H1 (cell line): ENCODE measurements around the gene TCP11. TPM values are rescaled to one million over a fixed set of nuclear protein-coding genes. Genes with fewer than 3 reads are reported as not detected.

ENCODE experiments used
- CTCF ChIA-PET: fragments of 300-600 bp; sonication (Branson Sonifier 250); formaldehyde crosslinking; loops from one replicate; lab custom pipeline; 2021; ENCODE audit not compliant: partially characterized antibody; lab: Charles Lee
- POLR2A ChIA-PET: fragments of 300-600 bp; sonication (Branson Sonifier 250); formaldehyde crosslinking; loops from one replicate; lab custom pipeline; 2021; ENCODE audit warnings: inconsistent platforms; ENCODE audit not compliant: partially characterized antibody; lab: Charles Lee
- DNase-seq, 2 experiments: peaks; one replicate each; pipeline versions ENCODE4 v3.0.0 to v3.0.0-alpha.2; 2010 to 2022; ENCODE audit warnings: low spot score in 2 of 2, low read depth in 1 of 2, mixed read lengths in 1 of 2
- FAIRE-seq: peaks from 2 replicates; lab custom pipeline; 2011; peaks lifted over from hg19 to GRCh38; lab: Jason Lieb, UNC
- H2AFZ ChIP-seq: 2 replicates; pipeline ENCODE4 v1.8.1; 2012; ENCODE audit warnings: low read length, inconsistent platforms
- H2AK5ac ChIP-seq: 2 replicates; pipeline ENCODE4 v1.6.1; 2013; ENCODE audit warnings: low read depth, low read length
- H2BK120ac ChIP-seq: replicated peaks from 2 replicates; pipeline ENCODE3; 2013; ENCODE audit warnings: low read depth, low read length, inconsistent platforms
- H2BK12ac ChIP-seq: 2 replicates; pipeline ENCODE4 v1.6.1; 2013; ENCODE audit warnings: low read depth, low read length
- H2BK15ac ChIP-seq: 2 replicates; pipeline ENCODE4 v1.6.1; 2013; ENCODE audit warnings: low read length
- H2BK20ac ChIP-seq: 2 replicates; pipeline ENCODE4 v1.6.1; 2013; ENCODE audit warnings: low read length
- H2BK5ac ChIP-seq: 2 replicates; pipeline ENCODE4 v1.6.1; 2013; ENCODE audit warnings: low read depth, low read length
- H3K14ac ChIP-seq: 2 replicates; pipeline ENCODE4 v1.6.1; 2013; ENCODE audit warnings: inconsistent platforms; ENCODE audit not compliant: insufficient read length
- H3K18ac ChIP-seq: 2 replicates; pipeline ENCODE4 v1.6.1; 2013; ENCODE audit warnings: low read length; ENCODE audit errors: extremely low read depth
- H3K23ac ChIP-seq: 2 replicates; pipeline ENCODE4 v1.6.1; 2013; ENCODE audit warnings: inconsistent platforms; ENCODE audit not compliant: insufficient read length
- H3K23me2 ChIP-seq: 2 replicates; pipeline ENCODE4 v1.6.1; 2013; ENCODE audit warnings: low read depth, low read length
- H3K27ac ChIP-seq: 2 replicates; pipeline ENCODE4 v1.6.1; 2011; ENCODE audit warnings: low read depth, low read length, inconsistent platforms
- H3K27me3 ChIP-seq, 4 experiments: replicated peaks in 1 of 4; 1 replicate in 1 of 4; 2 replicates in 3 of 4; pipeline versions ENCODE4 v1.6.1 to v1.8.1; 2011 to 2013; ENCODE audit warnings: low read length in 3 of 4, mild to moderate bottlenecking in 3 of 4, inconsistent platforms in 2 of 4, mixed read lengths in 2 of 4, moderate library complexity in 1 of 4; ENCODE audit not compliant: control insufficient read depth in 3 of 4, insufficient read depth in 3 of 4; ENCODE audit errors: extremely low read depth in 1 of 4
- H3K36me3 ChIP-seq, 4 experiments: 2 replicates each; pipeline versions ENCODE4 v1.6.1 to v1.8.1; 2011 to 2013; ENCODE audit warnings: mild to moderate bottlenecking in 4 of 4, low read length in 3 of 4, moderate library complexity in 2 of 4, control low read depth in 1 of 4, inconsistent platforms in 1 of 4; ENCODE audit not compliant: insufficient read depth in 4 of 4, control insufficient read depth in 2 of 4
- H3K4ac ChIP-seq: replicated peaks from 2 replicates; pipeline ENCODE3; 2013; ENCODE audit warnings: low read length, low read depth, mixed read lengths, inconsistent platforms; ENCODE audit not compliant: insufficient read length
- H3K4me1 ChIP-seq, 4 experiments: replicated peaks in 1 of 4; 1 replicate in 1 of 4; 2 replicates in 3 of 4; pipeline versions ENCODE4 v1.6.1 to v1.8.1; 2011 to 2013; ENCODE audit warnings: low read length in 3 of 4, inconsistent platforms in 2 of 4, mixed read lengths in 1 of 4; ENCODE audit not compliant: insufficient read depth in 4 of 4, control insufficient read depth in 3 of 4
- H3K4me2 ChIP-seq, 2 experiments: 2 replicates each; pipeline versions ENCODE4 v1.6.1 to v1.8.1; 2011 to 2013; ENCODE audit warnings: low read depth in 2 of 2, low read length in 2 of 2, control low read depth in 1 of 2, inconsistent platforms in 1 of 2, mild to moderate bottlenecking in 1 of 2; ENCODE audit not compliant: insufficient read depth in 1 of 2
- H3K4me3 ChIP-seq, 4 experiments: fragments of 200-600, 300-600 bp in 1 of 4; sonication (generic), shearing (Covaris generic), sonication (Bioruptor Twin) in 1 of 4; 2 replicates each; pipeline versions ENCODE4 v1.5.1 to v1.8.1; 2011 to 2016; ENCODE audit warnings: low read length in 4 of 4, low read depth in 3 of 4, control low read depth in 2 of 4, inconsistent platforms in 2 of 4, mild to moderate bottlenecking in 2 of 4, mixed read lengths in 1 of 4, moderate library complexity in 1 of 4; ENCODE audit not compliant: insufficient read depth in 2 of 4; ENCODE audit errors: extremely low read depth in 1 of 4
- H3K56ac ChIP-seq: replicated peaks from 2 replicates; pipeline ENCODE3; 2013; ENCODE audit warnings: low read depth, mild to moderate bottlenecking, mixed read lengths, low read length, inconsistent platforms; ENCODE audit not compliant: insufficient read length
- H3K79me1 ChIP-seq: 2 replicates; pipeline ENCODE4 v1.6.1; 2013; ENCODE audit warnings: low read depth, low read length, control low read depth
- H3K79me2 ChIP-seq, 2 experiments: 2 replicates each; pipeline versions ENCODE4 v1.6.1 to v1.8.1; 2012 to 2013; ENCODE audit warnings: low read length in 2 of 2, mild to moderate bottlenecking in 2 of 2, inconsistent platforms in 1 of 2; ENCODE audit not compliant: insufficient read depth in 2 of 2, control insufficient read depth in 1 of 2
- H3K9ac ChIP-seq, 4 experiments: replicated peaks in 1 of 4; 1 replicate in 1 of 4; 2 replicates in 3 of 4; pipeline versions ENCODE4 v1.6.1 to v1.8.1; 2011 to 2013; ENCODE audit warnings: low read depth in 3 of 4, low read length in 3 of 4, control low read depth in 2 of 4, mild to moderate bottlenecking in 2 of 4, moderate library complexity in 2 of 4, inconsistent platforms in 1 of 4; ENCODE audit errors: extremely low read depth in 1 of 4
- H3K9me3 ChIP-seq, 2 experiments: 2 replicates each; pipeline versions ENCODE4 v1.6.1 to v1.8.1; 2012 to 2013; ENCODE audit warnings: mild to moderate bottlenecking in 2 of 2, moderate library complexity in 2 of 2, control low read depth in 1 of 2, inconsistent platforms in 1 of 2, low read depth in 1 of 2, low read length in 1 of 2, mixed read lengths in 1 of 2; ENCODE audit not compliant: insufficient read depth in 2 of 2
- H4K20me1 ChIP-seq, 2 experiments: replicated peaks in 1 of 2; 2 replicates each; pipeline versions ENCODE3 to v1.8.1; 2011 to 2013; ENCODE audit warnings: inconsistent platforms in 2 of 2, low read length in 2 of 2, mild to moderate bottlenecking in 1 of 2; ENCODE audit not compliant: insufficient read depth in 2 of 2, control insufficient read depth in 1 of 2
- H4K5ac ChIP-seq: 2 replicates; pipeline ENCODE4 v1.6.1; 2013; ENCODE audit warnings: low read length, low read depth, mixed read lengths, inconsistent platforms; ENCODE audit not compliant: insufficient read length
- H4K8ac ChIP-seq: 2 replicates; pipeline ENCODE4 v1.8.0; 2013; ENCODE audit warnings: mild to moderate bottlenecking, moderate library complexity, low read length, inconsistent platforms; ENCODE audit not compliant: insufficient read depth; ENCODE audit errors: extremely low read depth
- H4K91ac ChIP-seq: replicated peaks from 2 replicates; pipeline ENCODE3; 2013; ENCODE audit warnings: low read length, mixed read lengths, inconsistent platforms; ENCODE audit not compliant: insufficient read length
- CBX5 ChIP-seq: fragments of 300-800, 300-1000 bp; sonication (generic); IDR thresholded peaks from 2 replicates; pipeline ENCODE4 v1.7.1; 2016; ENCODE audit warnings: antibody characterized with exemption, low read length, low read depth
- CHD2 ChIP-seq: IDR thresholded peaks from 2 replicates; pipeline ENCODE4 v1.6.1; 2012; ENCODE audit warnings: low read length, improper control_type of control experiment
- EP300 ChIP-seq, 2 experiments: IDR thresholded peaks; 1 replicate in 1 of 2; 2 replicates in 1 of 2; pipeline ENCODE4 v1.6.1; 2011 to 2012; ENCODE audit warnings: low read depth in 2 of 2, low read length in 2 of 2, mild to moderate bottlenecking in 2 of 2, borderline replicate concordance in 1 of 2, inconsistent platforms in 1 of 2, moderate library complexity in 1 of 2
- FOSL1 ChIP-seq: IDR thresholded peaks from 2 replicates; pipeline ENCODE4 v1.6.1; 2011; ENCODE audit warnings: mild to moderate bottlenecking, low read depth, low read length, moderate library complexity; ENCODE audit not compliant: insufficient read depth
- RXRA ChIP-seq: IDR thresholded peaks from 2 replicates; pipeline ENCODE4 v1.6.1; 2011; ENCODE audit warnings: low read depth, mild to moderate bottlenecking, low read length, moderate library complexity; ENCODE audit not compliant: insufficient read depth
- SAP30 ChIP-seq: fragments of 300-600 bp; sonication (generic); IDR thresholded peaks from 2 replicates; pipeline ENCODE4 v1.7.1; 2012; ENCODE audit warnings: low read length, moderate library complexity, mild to moderate bottlenecking, inconsistent platforms; ENCODE audit not compliant: insufficient read depth, insufficient replicate concordance
- SIN3A ChIP-seq, 2 experiments: IDR thresholded peaks in 1 of 2; conservative IDR thresholded peaks in 1 of 2; 2 replicates each; pipeline ENCODE4 v1.6.1; 2011 to 2012; ENCODE audit warnings: low read length in 2 of 2, improper control_type of control experiment in 1 of 2, low read depth in 1 of 2, mild to moderate bottlenecking in 1 of 2
- SRF ChIP-seq: IDR thresholded peaks from 2 replicates; pipeline ENCODE4 v1.6.1; 2011; ENCODE audit warnings: mild to moderate bottlenecking, low read depth, low read length, moderate library complexity
- WGBS, 2 experiments: shearing (Covaris generic) in 1 of 2; methylation state at CpG; one replicate each; pipeline versions ENCODE4 v1.1.6 to v1.1.7; 2013 to 2015; ENCODE audit warnings: low lambda C conversion rate in 2 of 2, mixed read lengths in 2 of 2, inconsistent platforms in 1 of 2, low coverage in 1 of 2, missing lambda C conversion rate in 1 of 2; ENCODE audit not compliant: insufficient replicate concordance in 2 of 2, insufficient coverage in 1 of 2, insufficient read length in 1 of 2; ENCODE audit errors: extremely low coverage in 1 of 2, missing lambda C conversion rate in 1 of 2; 5-methylcytosine and 5-hydroxymethylcytosine counted together
- polyA plus RNA-seq, 7 experiments: library from polyadenylated mRNA; depleted of rRNA in 3 of 7; stranded (reverse) in 5 of 7; unstranded in 2 of 7; fragments of >200 nt in 5 of 7; fragments of 200-250 nt in 2 of 7; gene quantifications; 1 replicate in 5 of 7; 2 replicates in 1 of 7; 4 replicates in 1 of 7; pipeline versions ENCODE4 v1.2.1 to v1.2.3, GENCODE V29; 2011 to 2013; ENCODE audit warnings: missing spikeins in 2 of 7, mixed read lengths in 2 of 7
- total RNA-seq: library from RNA; stranded (reverse); fragmentation: NEBNext Ultra II Directional; extraction: Animal tissue kit (Norgen Biotek cat#: 25700); gene quantifications from 2 replicates; pipeline ENCODE4 v1.2.1, GENCODE V29; 2021

Gene TCP11
- total and polyA plus RNA-seq, 2 of the 8 experiments (the other 6 are each of a cell fraction or from before 2014, with no cell fraction given): 0.11 TPM; not detected in 1

- Histone ChIP-seq H3K23me2 (no peaks in the 10 kb centered on the region), H3K79me1 (no peaks in the 10 kb centered on the region), H4K5ac (no peak overlapping the region), H3K79me2 (no peaks in the 10 kb centered on the region), H2BK20ac (no peak overlapping the region), H2AFZ (no peak overlapping the region), H3K14ac (no peak overlapping the region), H4K20me1 (no peaks in the 10 kb centered on the region), H3K4me2 (no peak overlapping the region), H3K18ac (no peak overlapping the region), H3K36me3 (no peaks in the 10 kb centered on the region), H3K9ac (no peak overlapping the region), H3K27me3 (peaks cover 0 to 4% (median 0%) of the 10 kb centered on the region in 4 experiments; a peak in 4 of 7 replicates)
- no peak for FAIRE-seq
- WGBS, 2 experiments: 72% methylated on average over 5 of the region's 5 CpGs; no CpG with 5 or more reads in 1 of the 2 experiments
- POLR2A ChIA-PET: interaction anchor here (1.2 to 3.7 kb wide), 3 partner anchors 10 to 52 kb away, joined by 5 to 9 read pairs (median 6); no protein-coding TSS in a partner anchor
- CTCF ChIA-PET: interaction anchor here (0.6 to 4.8 kb wide), 9 partner anchors 10 to 86 kb away, joined by 3 to 23 read pairs (median 4); no protein-coding TSS in a partner anchor
- no peak for TF ChIP-seq SIN3A (conservative IDR thresholded peaks at IDR 0.05 in 1 of 2, IDR thresholded peaks at IDR 0.05 in 1 of 2; ENCODE audit: low read depth in 1 of 2, low read length in 2 of 2)
- no peak for TF ChIP-seq CHD2
- no peak for TF ChIP-seq CBX5
- no peak for TF ChIP-seq FOSL1
- TF ChIP-seq EP300 (IDR thresholded peaks at IDR 0.05; ENCODE audit: borderline replicate concordance in 1 of 2, low read depth in 2 of 2, low read length in 2 of 2): no peak
- no peak for TF ChIP-seq SAP30
- TF ChIP-seq RXRA: no peak
- TF ChIP-seq SRF: no peak
- TF ChIP-seq, all 59 proteins: peak for 0
- no peak overlapping the region for H3K4me3 ChIP-seq
- H3K27ac ChIP-seq: no peak overlapping the region
- H3K9me3 ChIP-seq: no peaks in the 10 kb centered on the region
- no peak overlapping the region for H2AK5ac ChIP-seq
- H3K23ac ChIP-seq: no peak overlapping the region
- no peaks in the 10 kb centered on the region for H3K4me1 ChIP-seq
- no peak overlapping the region for H3K4ac ChIP-seq
- no peak overlapping the region for H2BK120ac ChIP-seq
- H3K56ac ChIP-seq: no peak overlapping the region
- H2BK15ac ChIP-seq: no peak overlapping the region
- H4K91ac ChIP-seq: no peak overlapping the region
- H4K8ac ChIP-seq: no peak overlapping the region
- no peak for DNase-seq
- no peak overlapping the region for H2BK12ac ChIP-seq
- no peak overlapping the region for H2BK5ac ChIP-seq
Measured at GRCh38 chr6:35160642-35161041, 19.5 kb upstream of the TCP11 start.
